Ramos (cell line): ENCODE measurements around the gene SFI1.

Experiments used
- in situ Hi-C: fragments of 300-500 bp; cut with MboI; formaldehyde crosslinking; loops from one replicate; pipeline ENCODE4 v1.14.3; 2022; ENCODE audit warnings: low sequenced_read_pairs; ENCODE audit not compliant: unreplicated experiment

Gene SFI1

DNA sequence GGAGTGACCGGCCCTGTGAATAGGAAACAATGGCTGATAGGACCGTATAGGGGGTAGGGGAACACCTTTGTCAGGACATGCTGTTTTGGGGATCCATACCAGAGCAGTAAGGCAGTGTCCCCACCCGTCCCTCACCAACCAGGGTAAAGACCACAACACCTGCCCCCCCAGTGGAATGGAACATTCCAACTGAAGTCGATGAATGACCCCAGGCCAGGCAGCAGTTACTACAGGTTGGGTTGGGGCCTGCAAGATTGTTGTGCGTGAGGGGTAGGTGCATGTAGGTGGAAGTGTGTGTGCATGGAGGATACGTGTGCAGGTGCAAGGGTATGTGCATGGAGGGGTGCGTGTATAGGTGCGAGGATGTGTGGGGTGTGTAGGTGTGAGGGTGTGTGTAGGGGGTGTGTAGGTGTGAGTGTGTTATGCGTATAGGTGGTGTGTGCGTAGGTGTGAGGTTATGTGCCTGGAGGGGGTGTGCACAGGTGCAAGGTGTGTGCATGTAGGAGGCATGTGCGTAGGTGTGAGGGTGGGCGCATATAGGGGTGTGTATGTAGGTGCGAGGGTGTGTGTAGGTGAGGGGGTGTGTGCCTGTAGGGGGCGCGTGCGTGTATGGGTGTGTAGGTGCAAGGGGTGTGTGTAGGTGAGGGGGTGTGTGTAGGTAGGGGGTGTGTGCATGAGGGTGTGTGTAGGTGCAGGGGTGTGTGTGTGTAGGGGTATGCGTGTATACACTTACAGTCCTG, 132.8 kb downstream of the SFI1 start:
- in situ Hi-C loops, result no loop called here

DNA sequence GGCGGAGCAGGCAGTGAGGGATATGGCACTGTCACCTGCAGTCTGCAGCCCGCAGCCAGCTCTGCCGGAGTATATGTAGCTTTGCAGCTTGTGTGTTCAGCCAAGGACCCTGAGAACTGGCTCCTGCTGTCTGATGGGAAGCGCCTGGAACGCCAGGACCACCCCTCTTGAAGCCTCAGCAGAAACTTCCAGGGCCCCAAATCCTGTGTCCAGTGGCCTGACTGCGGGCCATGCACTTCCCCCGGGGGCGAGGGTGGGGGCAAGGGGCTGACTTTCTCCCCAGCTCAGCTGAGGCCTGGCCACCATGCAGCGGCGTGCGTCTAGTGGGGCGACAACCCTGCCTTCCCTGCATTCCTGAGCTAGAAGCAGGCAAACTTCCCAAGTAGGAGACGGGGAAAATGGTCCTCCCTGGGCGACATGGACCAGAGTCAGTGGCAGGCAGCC, 133.4 kb downstream of the SFI1 start:
- in situ Hi-C loops, result no loop called here

DNA sequence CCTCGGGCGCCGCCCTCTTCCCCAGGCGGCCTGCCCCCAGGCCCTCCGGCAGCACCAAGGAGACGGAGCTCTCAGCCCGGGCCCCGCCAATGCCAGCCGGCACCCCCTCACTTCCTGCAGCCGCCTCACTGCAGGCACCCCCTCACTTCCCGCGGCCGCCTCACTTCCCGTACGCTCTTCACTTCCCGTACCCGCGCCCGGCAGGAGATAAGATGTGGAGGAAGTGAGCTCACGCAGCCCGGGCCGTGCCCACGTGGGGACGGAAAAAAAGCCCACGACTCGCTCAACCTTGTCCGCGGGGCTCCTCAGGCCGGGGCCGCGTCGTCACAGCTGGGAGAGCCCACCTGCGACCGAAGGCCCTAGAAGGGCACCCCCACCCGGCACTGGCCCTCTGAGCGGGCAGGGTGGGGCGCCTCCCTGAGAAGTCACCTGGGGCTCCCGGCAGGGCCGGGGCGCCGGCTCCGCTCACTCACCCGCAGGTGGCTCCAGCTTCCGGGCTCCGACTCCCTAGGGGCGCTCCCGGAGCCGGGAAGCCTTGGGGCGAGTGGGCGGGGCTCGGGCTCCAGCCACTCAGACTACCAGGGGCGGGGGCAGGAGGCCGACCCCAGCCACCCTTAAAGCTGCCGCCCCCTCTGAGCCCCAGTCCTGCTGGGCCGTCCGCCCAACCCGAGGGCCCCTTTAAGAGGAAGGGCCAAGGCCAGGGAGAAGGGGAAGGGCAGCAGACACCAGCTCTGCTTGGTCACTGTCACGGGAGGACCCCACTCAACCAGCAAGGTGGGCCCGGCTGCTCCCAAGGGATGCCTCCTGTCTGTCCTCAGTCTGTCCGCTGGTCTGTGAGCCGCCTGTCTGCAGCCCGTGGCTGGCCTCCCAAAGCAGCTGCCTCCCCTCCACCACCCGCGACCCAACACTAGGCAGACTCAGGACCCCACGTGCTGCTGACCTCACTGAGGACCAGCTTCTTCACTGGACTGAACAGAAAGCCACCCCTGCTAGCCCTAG, 134.3 kb downstream of the SFI1 start:
- in situ Hi-C loops, result no loop called here

DNA sequence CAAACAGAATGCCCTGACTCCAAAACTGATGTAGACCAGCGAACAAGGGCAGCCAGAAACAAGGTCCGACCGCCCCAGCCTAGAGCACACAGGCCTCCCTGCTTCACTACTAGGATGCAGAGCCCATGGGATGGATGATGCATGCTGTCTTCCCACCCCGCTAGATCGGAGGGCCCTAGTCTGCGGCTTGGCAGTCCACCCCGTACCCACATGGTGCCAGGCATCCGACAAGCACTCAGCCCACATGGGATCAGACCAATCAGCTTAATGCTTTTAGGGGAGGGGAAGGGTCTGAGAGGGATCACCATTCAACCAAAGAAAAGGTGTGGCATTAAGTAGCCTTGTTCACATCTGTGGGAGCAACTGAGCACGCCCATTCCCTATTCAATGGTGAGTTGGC, 135.1 kb downstream of the SFI1 start:
- in situ Hi-C loops, result no loop called here

DNA sequence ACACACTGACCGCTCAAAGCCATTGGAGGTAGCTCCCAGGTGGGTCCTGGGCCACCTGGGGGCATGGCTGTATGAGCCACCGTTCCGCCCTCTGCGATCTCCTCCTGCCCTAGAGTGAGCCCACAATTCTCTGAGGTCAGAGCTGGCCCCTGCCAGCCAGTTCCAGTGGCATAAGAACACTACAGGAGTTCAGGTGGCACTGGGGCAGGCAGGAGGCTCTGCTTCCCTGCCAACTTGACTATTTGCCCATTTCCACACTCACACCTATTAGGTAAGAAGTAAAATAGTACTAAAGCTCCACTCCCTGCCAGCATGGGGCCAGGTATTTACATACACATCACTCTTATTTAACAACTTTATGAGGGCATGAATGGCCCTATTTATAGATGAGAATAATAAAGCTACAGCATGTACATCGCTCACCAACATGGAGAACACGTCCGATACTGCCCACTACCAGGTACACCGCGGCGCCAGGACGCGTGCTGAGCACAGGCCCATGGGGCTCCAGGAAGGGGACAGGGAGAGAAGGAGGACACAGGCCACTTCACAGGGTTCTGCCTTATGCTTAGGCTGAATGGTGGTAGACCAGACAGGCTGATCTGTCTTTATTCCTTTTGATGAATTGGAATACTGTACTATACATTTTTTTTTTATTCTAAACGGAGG, 139.4 kb downstream of the SFI1 start:
- in situ Hi-C loops, result no loop called here

DNA sequence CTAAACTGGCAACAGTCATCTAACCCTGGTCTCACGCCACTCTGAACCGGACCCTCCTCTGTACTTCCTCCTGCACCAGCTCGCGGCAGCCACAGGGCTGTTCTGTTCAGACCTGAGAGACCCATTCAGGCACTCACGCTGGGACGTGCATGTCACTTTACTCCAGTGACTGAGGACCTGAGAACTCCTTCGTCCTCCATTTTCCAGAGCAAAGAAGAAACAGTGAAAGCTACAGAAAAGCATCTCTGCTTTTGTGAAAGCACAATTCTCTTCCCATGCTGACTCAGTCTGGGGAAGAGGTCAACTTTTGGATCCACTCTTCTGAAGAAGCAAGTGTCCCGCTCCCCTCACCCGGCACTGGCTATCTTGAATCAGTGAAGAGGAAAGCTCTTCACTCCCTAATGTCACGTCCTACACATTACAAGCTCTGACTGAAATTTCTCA, 141.1 kb downstream of the SFI1 start:
- in situ Hi-C loops, result no loop called here

DNA sequence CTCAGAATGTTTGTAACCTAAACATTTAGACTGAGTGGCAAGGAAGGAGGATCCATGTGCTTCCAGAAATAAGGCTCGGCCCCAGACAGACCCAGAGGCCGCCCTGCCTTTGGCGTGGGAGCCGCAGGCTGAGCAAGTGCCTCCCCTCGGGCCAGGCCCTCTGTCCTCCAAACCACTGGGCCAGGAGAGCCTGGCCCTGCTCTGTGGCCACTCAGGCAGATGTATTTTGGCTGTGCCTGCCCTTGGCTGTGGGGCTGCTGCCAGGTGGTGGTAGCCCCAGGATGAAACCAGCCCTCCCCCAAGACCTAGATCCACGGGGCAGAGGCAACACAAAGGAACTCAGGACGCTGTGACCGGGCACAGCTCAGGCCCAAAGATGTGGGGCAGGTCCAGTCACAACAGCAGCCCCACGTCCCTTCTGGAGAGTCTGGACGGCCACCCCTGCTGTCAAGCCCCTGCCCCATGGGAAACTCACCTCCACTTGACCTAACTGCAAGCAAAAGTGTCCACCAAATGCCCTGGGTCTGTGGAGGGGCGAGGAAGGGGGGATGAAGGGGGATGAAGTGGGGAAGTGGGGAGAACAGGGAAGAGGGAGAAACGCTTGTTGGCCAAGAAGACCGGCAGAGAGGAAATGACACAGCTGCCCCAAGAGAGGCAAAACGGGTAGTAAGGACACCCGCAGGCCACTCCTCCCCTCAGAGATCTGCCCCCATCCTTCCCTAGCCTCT, 141.7 kb downstream of the SFI1 start:
- in situ Hi-C loops, result no loop called here

DNA sequence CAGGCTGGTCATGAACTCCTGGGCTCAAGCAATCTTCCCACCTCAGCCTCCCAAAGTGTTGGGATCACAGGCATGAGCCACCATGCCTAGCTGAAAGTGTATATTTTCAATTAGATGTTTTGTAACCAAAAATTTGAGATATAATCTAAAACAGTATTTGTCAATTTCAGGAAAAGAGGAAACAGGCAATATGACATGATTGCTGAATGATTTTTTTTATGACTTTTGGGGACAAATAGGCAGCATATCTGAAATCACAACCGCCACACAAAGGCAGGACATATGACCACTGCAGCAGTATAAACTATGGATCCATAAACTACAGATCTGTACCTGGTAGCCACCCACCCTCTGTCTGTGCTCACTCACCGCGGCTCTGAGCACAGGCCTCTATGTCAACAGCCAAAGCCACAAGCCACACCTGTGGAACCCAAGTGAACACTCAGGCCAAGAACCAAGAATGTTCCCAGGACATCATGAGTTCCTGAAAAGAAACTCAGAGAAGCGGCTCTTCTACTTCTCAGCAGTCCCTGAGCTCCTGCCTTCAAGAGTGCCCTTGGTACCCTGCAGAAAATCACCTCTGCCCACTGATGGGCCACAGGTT, 143.2 kb downstream of the SFI1 start:
- in situ Hi-C loops, result no loop called here

DNA sequence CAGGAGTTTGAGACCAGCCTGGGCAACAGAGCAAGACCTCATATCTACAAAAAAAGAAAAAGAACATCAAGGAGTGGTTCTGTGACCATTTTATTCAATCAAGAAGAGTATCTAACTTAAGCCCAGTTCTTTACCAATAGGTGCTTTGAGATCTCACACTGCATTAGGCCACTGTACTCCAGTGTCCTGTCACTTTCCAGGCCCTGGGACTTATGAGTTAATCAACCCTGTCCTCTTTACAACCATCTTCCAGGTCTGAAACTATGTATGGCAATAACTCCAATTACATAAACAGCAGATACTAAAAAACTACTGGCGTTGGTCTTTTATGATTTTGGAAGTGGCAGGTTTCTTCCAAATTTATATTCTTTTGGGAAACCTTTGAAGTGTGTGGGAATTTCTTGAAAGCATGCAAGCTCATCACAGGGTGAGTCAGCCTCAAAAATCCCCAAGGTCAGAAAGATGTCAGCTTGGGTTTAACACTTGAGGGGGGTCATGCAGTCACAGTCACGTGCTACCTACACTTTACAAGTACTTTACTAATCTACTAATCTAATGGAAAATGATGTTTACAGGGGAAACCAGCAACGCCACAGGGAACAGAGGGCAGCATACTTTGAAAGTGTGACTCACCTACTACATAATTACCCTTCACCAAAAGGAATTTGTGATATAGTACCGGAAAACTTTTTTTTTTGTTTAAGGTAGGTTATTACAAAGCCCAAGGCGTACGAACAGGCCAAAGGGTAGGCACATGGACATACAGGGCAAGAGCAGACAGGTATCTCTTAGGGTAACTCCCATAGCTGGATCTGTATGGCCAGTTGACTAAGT, 150.1 kb downstream of the SFI1 start:
- in situ Hi-C loops, result no loop called here

- in situ Hi-C loops, result no loop called here
Observed at GRCh38 chr22:31647066-31647465, 150.7 kb downstream of the SFI1 start.

GRCh38 chr22:31647523-31648320, 151.4 kb downstream of the SFI1 start:
- in situ Hi-C loops, result no loop called here

- in situ Hi-C loops, result loop anchor here (25.0 kb wide), 2 partner anchors 612 to 812 kb away; partner anchors contain the start of genes BPIFC, FBXO7 and SLC5A4
Observed at GRCh38 chr22:31650391-31650790, 154.1 kb downstream of the SFI1 start.

GRCh38 chr22:31651664-31652063, 155.3 kb downstream of the SFI1 start:
- in situ Hi-C loops, result loop anchor here (25.0 kb wide), 2 partner anchors 611 to 811 kb away; partner anchors contain the start of genes BPIFC, FBXO7 and SLC5A4

- in situ Hi-C loops, result loop anchor here (25.0 kb wide), 2 partner anchors 610 to 810 kb away; partner anchors contain the start of genes BPIFC, FBXO7 and SLC5A4
Observed at GRCh38 chr22:31652088-31652487, 155.8 kb downstream of the SFI1 start.

- in situ Hi-C loops, result loop anchor here (25.0 kb wide), 2 partner anchors 609 to 809 kb away; partner anchors contain the start of genes BPIFC, FBXO7 and SLC5A4
Observed at GRCh38 chr22:31652911-31653684, 156.8 kb downstream of the SFI1 start.

DNA sequence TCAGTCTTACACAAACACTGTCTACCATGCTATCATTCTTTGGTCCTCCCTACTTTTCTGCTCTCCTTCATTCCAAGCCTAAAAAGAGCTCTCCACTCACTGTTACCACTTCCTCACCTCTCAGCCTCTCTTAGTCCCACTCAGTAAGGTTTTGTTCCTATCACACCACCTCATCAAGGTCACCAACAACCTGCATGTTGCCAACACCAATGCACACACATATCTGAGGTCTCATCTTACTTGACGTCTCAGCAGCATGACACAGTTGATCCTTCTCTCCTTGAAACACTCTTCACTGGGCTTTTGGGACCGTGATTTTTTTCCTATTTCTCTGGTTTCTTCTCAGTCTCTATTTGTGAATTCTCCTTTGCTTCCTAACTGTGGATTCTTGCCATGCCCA, 157.6 kb downstream of the SFI1 start:
- in situ Hi-C loops, result loop anchor here (25.0 kb wide), 2 partner anchors 608 to 808 kb away; partner anchors contain the start of genes BPIFC, FBXO7 and SLC5A4

DNA sequence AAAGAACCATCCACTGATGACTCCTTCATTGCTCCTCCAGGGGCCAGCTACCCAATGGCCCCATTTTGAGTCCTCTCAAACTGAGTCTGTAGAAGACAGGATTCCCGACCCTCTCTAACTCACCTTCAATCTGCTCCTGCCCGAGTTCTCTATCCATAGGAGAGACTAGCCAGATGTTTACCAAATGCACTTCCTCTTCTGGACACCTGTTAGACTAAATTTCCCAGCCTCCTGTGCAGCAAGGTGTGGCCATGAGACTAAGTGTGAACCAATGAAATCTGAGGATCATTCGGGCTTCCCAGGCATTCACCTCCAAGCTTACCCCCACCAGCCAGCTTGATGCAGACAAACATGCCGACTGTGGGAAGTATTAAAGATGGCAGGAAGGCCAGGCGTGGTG, 158.1 kb downstream of the SFI1 start:
- in situ Hi-C loops, result loop anchor here (25.0 kb wide), 2 partner anchors 608 to 808 kb away; partner anchors contain the start of genes BPIFC, FBXO7 and SLC5A4
